IPS DF 4.7 (cell line): ENCODE data around the gene SFTPA1.
"Not testable (repeated sequence)": the region's sequence is repeated elsewhere in the genome, so short reads cannot be mapped to it uniquely, and the experiment has no call there.

Experiments used
- DNase-seq: peaks from one replicate; pipeline ENCODE4 v3.0.0-alpha.2; 2013; ENCODE audit warnings: low spot score; ENCODE audit errors: extremely low read depth

Gene SFTPA1

DNA sequence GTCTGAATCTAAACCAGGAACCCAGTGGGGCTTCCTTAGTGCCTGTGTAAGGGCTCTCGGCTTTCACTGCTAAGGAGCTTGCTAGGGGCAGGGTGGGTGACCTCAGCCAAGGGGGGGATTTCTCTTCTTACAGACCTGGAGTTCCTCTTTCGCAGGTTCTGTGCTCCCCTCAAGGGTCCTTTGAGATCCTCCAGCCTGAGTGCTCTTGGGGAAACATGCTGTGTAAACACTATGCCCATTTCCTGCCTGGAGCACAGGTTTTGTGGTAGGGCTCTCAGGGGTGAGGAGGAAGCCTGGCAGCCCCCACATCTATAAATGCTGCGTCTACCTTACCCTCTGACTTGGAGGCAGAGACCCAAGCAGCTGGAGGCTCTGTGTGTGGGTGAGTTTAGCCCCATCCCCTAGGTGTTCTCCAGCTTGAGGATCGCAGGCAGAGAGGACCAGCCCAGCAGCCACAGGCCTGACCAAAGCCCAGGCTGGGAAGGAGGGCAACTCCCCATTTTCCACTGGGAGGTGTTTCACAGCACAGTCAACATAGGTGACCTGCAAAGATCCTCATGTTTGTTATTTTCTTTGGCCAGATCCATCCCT, at the start of gene SFTPA1:
SFTPA1 (plus strand) TSS at position 339 of the 591 bp plus-strand sequence. CDS start 887 bp downstream, outside the sequence.
- no peak for DNase-seq

DNA sequence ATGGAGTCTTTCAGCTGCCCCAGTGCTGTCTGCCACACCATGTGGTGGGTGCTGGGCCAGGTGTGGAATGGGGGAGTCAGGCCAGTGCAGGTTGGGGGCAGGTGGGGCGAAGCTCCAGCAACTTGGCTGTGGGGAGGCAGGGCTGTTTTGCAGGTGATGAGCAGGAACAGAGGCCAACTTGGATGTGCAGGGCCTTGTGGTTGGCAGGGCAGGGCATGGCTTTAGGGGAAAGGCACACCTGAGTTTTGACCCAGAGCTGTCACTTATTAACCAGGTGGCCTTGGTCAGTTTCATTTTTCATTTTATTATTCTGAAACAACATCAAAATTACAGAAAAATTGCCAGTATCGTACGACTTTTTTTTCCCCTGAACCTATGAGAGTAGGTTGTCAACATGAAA, 49.5 kb upstream of the SFTPA1 start:
- DNase-seq = no peak

- DNase-seq = peak; percentile 9
Observed at GRCh38 chr10:79562135-79562756, 48.5 kb upstream of the SFTPA1 start.

- DNase-seq = no peak
Observed at GRCh38 chr10:79563426-79563825, 47.3 kb upstream of the SFTPA1 start.

DNA sequence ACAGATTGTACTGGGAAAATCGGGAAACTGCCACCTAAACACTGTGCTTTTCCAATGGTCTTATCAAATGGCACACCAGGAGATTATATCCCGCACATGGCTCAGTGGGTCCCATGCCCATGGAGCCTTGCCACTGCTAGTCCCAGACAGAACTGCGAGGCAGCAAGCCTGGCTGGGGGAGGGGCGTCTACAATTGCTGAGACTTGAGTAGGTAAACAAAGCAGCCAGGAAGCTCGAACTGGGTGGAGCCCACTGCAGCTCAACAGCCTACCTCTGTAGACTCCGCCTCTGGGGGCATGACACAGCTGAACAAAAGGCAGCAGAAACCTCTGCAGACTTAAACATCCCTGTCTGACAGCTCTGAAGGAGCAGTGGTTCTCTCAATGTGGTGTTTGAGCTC, 40.1 kb upstream of the SFTPA1 start:
- DNase-seq = not testable (repeated sequence)

- no peak for DNase-seq
Observed at GRCh38 chr10:79579361-79579760, 31.4 kb upstream of the SFTPA1 start.

GRCh38 chr10:79581044-79581443, 29.7 kb upstream of the SFTPA1 start:
- no peak for DNase-seq

GRCh38 chr10:79582096-79582495, 28.6 kb upstream of the SFTPA1 start:
- no peak for DNase-seq

GRCh38 chr10:79582954-79583353, 27.8 kb upstream of the SFTPA1 start:
- not testable (repeated sequence) for DNase-seq

GRCh38 chr10:79583488-79584024, 27.2 kb upstream of the SFTPA1 start:
- no peak for DNase-seq

DNA sequence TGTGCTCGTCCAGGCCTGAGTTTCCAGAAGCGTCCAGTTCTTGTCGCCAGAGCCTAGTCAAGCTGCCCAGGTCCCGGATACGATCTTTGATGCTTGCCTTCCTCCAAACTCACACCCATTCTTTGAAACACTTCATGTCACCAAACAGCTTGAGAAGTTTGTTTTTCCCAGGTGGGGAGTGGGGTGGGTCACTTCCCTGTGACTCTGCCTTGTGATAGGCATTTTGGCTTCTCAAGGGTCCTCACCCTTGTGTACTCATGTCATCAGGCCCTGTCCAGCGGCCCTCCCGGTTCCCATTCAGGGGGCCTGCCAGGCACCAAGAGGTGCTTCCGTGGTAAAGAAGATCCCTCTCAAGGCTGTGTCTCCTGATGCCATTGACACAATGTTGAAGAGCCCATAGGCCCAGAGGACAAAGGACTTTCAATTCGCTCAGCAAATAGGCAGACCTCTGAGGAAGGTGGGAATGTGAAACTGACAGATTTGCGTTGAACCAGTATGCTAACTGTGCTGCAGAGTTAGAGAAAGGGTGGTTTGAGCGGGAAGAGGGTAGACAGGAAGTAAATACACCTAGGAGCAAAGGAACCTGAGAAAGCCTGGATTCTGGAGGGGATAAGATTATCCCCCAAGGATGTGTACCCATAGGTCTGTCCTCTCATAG, 24.7 kb upstream of the SFTPA1 start:
- no peak for DNase-seq

DNA sequence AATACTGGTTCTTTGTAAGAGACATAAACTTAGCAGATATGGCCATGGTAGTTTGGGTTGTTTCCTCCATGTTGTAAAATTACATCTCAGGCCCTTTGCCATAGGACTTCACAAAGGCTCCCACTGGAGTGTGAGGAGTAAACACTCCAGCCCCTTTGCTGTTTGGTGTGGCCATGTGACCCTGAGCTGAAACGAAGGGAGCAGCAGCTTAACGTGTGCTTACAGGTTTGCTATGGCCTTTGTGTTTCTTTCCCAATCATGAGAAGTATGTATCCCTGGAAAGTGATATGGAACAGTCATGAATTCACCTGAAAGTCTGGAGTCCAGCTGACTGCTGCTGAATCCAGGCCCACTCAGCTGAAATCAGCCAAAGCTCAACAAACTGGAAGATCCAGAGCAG, 23.8 kb upstream of the SFTPA1 start:
- DNase-seq = no peak

GRCh38 chr10:79588800-79589199, 21.9 kb upstream of the SFTPA1 start:
- DNase-seq = no peak

GRCh38 chr10:79593377-79593776, 17.4 kb upstream of the SFTPA1 start:
- no peak for DNase-seq

- DNase-seq = not testable (repeated sequence)
Observed at GRCh38 chr10:79594565-79594964, 16.2 kb upstream of the SFTPA1 start.

- no peak for DNase-seq
Observed at GRCh38 chr10:79595510-79595909, 15.2 kb upstream of the SFTPA1 start.

DNA sequence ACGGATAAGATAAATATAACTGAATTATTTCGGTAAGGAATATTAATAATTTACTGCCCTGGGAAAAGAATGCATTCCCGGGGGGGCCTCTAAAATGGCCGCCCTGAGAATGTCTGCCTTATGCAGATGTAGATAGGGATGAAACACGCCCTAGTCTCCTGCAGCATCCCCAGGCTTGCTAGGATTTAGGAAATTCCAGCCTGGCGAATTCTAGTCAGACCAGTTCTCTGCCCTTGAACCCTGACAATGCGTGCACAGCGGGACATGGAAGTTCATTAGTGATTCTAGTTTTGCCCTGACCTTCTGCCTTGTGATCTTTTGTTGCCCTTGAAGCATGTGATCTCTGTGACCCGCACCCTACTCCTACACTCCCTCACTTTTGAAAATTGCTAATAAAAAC, 11.1 kb upstream of the SFTPA1 start:
- peak; percentile 3 for DNase-seq

- no peak for DNase-seq
Observed at GRCh38 chr10:79601939-79602338, 8.8 kb upstream of the SFTPA1 start.

DNA sequence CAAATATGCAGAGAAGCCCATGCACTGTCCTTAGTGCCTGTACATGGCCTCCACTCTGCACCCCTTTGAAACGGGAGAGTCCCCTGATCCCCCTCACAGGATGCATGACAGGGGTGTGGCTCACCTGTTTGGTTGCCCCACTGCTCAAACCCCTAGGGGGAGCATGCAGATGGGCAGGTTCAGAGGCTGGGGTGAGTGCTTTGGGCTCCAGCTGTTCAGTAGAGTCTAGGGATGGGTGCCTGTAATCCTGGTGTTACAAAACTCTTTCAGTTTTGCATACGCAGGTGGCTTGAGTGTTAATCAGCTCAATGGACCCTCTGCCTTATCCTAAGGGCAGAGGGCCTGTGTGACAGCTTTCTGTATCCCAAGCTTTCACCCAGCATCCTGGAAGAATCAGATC, 7.8 kb upstream of the SFTPA1 start:
- DNase-seq = no peak

DNA sequence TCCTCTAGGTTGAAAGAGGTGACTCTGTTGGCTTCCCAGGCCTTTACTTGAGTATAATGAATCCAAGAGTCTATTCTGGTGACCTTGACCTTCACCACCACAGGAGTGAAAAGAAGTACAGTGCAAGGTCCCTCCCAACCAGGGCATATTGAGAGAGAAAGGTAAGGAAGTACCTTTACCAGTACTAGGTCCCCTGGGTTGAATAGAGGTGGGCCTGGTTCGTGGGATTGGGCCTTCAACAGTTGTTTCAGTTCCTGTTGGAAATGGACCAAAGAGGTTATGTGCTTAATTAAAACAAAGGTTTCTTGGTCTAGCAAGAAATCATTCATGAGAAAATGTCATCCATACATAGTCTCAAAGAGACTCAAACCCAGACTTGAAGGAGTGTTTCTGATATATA, 6.4 kb upstream of the SFTPA1 start:
- DNase-seq = no peak

GRCh38 chr10:79605308-79605707, 5.4 kb upstream of the SFTPA1 start:
- no peak for DNase-seq

GRCh38 chr10:79608505-79609375, 2.0 kb upstream of the SFTPA1 start:
- DNase-seq = peak; percentile 16
